Endothelial cell of umbilical vein (primary cell): ENCODE results near the gene PHKG2. TPM values are rescaled to one million over a fixed set of nuclear protein-coding genes. Genes with fewer than 3 reads are reported as not detected.

ENCODE experiments used
- BruUV-seq: library from RNA; stranded (reverse); fragments of 400-500 nt; replicated peaks from 2 replicates; lab custom pipeline; 2021; lab: Mats Ljungman, UMichigan
- CTCF ChIA-PET: fragments of 300-600, 350-600 bp; sonication (Branson Sonifier 250); formaldehyde crosslinking; loops from one replicate; lab custom pipeline; 2021; ENCODE audit warnings: antibody characterized with exemption, inconsistent platforms; lab: Charles Lee
- POLR2A ChIA-PET: fragments of 300-600, 350-600 bp; sonication (Branson Sonifier 250); formaldehyde crosslinking; loops from one replicate; lab custom pipeline; 2021; ENCODE audit warnings: antibody characterized with exemption, inconsistent platforms; lab: Charles Lee
- DNase-seq: peaks from one replicate; pipeline ENCODE4 v3.0.0-alpha.2; 2011; ENCODE audit warnings: low read depth, low spot score
- FAIRE-seq: peaks from 2 replicates; lab custom pipeline; 2011; peaks lifted over from hg19 to GRCh38; lab: Jason Lieb, UNC
- H2AFZ ChIP-seq: 2 replicates; pipeline ENCODE4 v1.6.0; 2012; ENCODE audit warnings: low read depth, low read length, control low read depth, inconsistent platforms
- H3K27ac ChIP-seq: 2 replicates; pipeline ENCODE4 v1.5.1; 2011; ENCODE audit warnings: low read depth, mild to moderate bottlenecking, control low read depth, low read length, moderate library complexity; ENCODE audit not compliant: insufficient read depth
- H3K27me3 ChIP-seq, 2 experiments: 2 replicates each; pipeline versions ENCODE4 v1.6.0 to v1.6.1; 2011; ENCODE audit warnings: low read length in 2 of 2, mixed read lengths in 1 of 2; ENCODE audit not compliant: control insufficient read depth in 2 of 2, insufficient read depth in 2 of 2
- H3K36me3 ChIP-seq, 2 experiments: 2 replicates in 1 of 2; 3 replicates in 1 of 2; pipeline ENCODE4 v1.5.1; 2011; ENCODE audit warnings: low read length in 2 of 2, mild to moderate bottlenecking in 1 of 2, moderate library complexity in 1 of 2; ENCODE audit not compliant: control insufficient read depth in 2 of 2, insufficient read depth in 2 of 2; ENCODE audit errors: extremely low read depth in 1 of 2
- H3K4me1 ChIP-seq: 3 replicates; pipeline ENCODE4 v1.5.1; 2011; ENCODE audit warnings: mild to moderate bottlenecking, low read length; ENCODE audit not compliant: control insufficient read depth, insufficient read depth; ENCODE audit errors: extremely low read depth
- H3K4me2 ChIP-seq: 2 replicates; pipeline ENCODE4 v1.6.1; 2011; ENCODE audit warnings: low read length, control low read depth, mixed read lengths; ENCODE audit not compliant: insufficient read depth
- H3K4me3 ChIP-seq, 3 experiments: fragments of 200-600 bp in 1 of 3; sonication (generic), shearing (Covaris generic) in 1 of 3; replicated peaks in 1 of 3; 2 replicates each; pipeline ENCODE4 v1.5.1; 2011 to 2016; ENCODE audit warnings: control low read depth in 3 of 3, low read length in 3 of 3, mild to moderate bottlenecking in 2 of 3, inconsistent platforms in 1 of 3, low read depth in 1 of 3, moderate library complexity in 1 of 3; ENCODE audit not compliant: insufficient read depth in 1 of 3
- H3K79me2 ChIP-seq: 2 replicates; pipeline ENCODE4 v1.6.0; 2012; ENCODE audit warnings: low read length, inconsistent platforms; ENCODE audit not compliant: control insufficient read depth, insufficient read depth
- H3K9ac ChIP-seq: replicated peaks from 2 replicates; pipeline ENCODE3; 2011; ENCODE audit warnings: low read length, control low read depth; ENCODE audit not compliant: insufficient read depth; ENCODE audit errors: extremely low read depth
- H3K9me1 ChIP-seq: replicated peaks from 3 replicates; pipeline ENCODE4 v1.6.0; 2011; ENCODE audit warnings: mild to moderate bottlenecking, low read length; ENCODE audit not compliant: control insufficient read depth, insufficient read depth; ENCODE audit errors: extremely low read depth
- H3K9me3 ChIP-seq: replicated peaks from 2 replicates; pipeline ENCODE4 v1.5.1; 2012; ENCODE audit warnings: low read length, inconsistent platforms; ENCODE audit not compliant: control insufficient read depth, insufficient read depth
- H4K20me1 ChIP-seq: replicated peaks from 2 replicates; pipeline ENCODE3; 2011; ENCODE audit warnings: mild to moderate bottlenecking, low read length; ENCODE audit not compliant: control insufficient read depth, insufficient read depth; ENCODE audit errors: extremely low read depth
- EZH2 ChIP-seq: IDR thresholded peaks from 2 replicates; pipeline ENCODE4 v1.6.1; 2012; ENCODE audit warnings: borderline replicate concordance, low read depth, mild to moderate bottlenecking, moderate library complexity, low read length, inconsistent platforms; ENCODE audit not compliant: severe bottlenecking
- FOS ChIP-seq: IDR thresholded peaks from 2 replicates; pipeline ENCODE4 v1.6.1; 2011; ENCODE audit warnings: mild to moderate bottlenecking, low read length, moderate library complexity, borderline replicate concordance; ENCODE audit not compliant: insufficient read depth
- GATA2 ChIP-seq: IDR thresholded peaks from 2 replicates; pipeline ENCODE4 v1.7.0; 2011; ENCODE audit warnings: low read depth, mild to moderate bottlenecking, moderate library complexity, mixed read lengths, low read length; ENCODE audit not compliant: insufficient read length, insufficient read depth
- JUN ChIP-seq: IDR thresholded peaks from 2 replicates; pipeline ENCODE4 v1.6.1; 2011; ENCODE audit warnings: borderline replicate concordance, low read depth; ENCODE audit not compliant: insufficient read length, insufficient read depth
- MYC ChIP-seq: IDR thresholded peaks from one replicate; pipeline ENCODE4 v1.6.1; 2011; ENCODE audit warnings: mild to moderate bottlenecking, low read depth, low read length
- POLR2A ChIP-seq: IDR thresholded peaks from 2 replicates; pipeline ENCODE4 v1.6.1; 2012; ENCODE audit warnings: low read depth, mild to moderate bottlenecking, control low read depth, low read length
- POLR2AphosphoS5 ChIP-seq: IDR thresholded peaks from 2 replicates; pipeline ENCODE4 v1.6.1; 2012; ENCODE audit warnings: low read depth, mild to moderate bottlenecking, control low read depth, low read length, moderate library complexity; ENCODE audit not compliant: insufficient read depth
- dilution Hi-C: fragments of 300-500 bp; cut with MboI; formaldehyde crosslinking; loops from one replicate; pipeline ENCODE4 v1.15.0; 2019; ENCODE audit warnings: low sequenced_read_pairs; ENCODE audit not compliant: extremely low pct_ligation_motif_present
- intact Hi-C: fragments of 100-400 bp; cut with micrococcal nuclease; formaldehyde crosslinking; loops from one replicate; pipeline ENCODE4 v1.10.0; 2022
- polyA plus RNA-seq, 4 experiments: library from polyadenylated mRNA; depleted of rRNA in 3 of 4; stranded (reverse) in 3 of 4; unstranded in 1 of 4; fragments of >200 nt; gene quantifications; 2 replicates each; pipeline versions ENCODE4 v1.2.1 to v1.2.3, GENCODE V29; 2011 to 2012; ENCODE audit warnings: missing spikeins in 1 of 4
- total RNA-seq: library from RNA; stranded (reverse); gene quantifications from 2 replicates; pipeline ENCODE4 v1.2.3, GENCODE V29; 2021
- TF ChIP-seq, protein P1 (sequence below): IDR thresholded peaks from 2 replicates; pipeline ENCODE4 v1.6.1; 2011; ENCODE audit not compliant: insufficient read depth, insufficient read length
- TF ChIP-seq, protein P2 (sequence below), 2 donors: IDR thresholded peaks; 1 replicate in 1 of 2; 2 replicates in 1 of 2; pipeline ENCODE4 v1.5.1; 2011; ENCODE audit warnings: low read length in 2 of 2, mild to moderate bottlenecking in 2 of 2, moderate library complexity in 2 of 2, control low read depth in 1 of 2, inconsistent platforms in 1 of 2, low read depth in 1 of 2; ENCODE audit not compliant: insufficient read depth in 1 of 2; ENCODE audit errors: extremely low read depth in 1 of 2

PHKG2 gene
- total and polyA plus RNA-seq, 2 donors (not counting 3 experiments of a cell fraction or from before 2014, with no cell fraction given) = 33.0 to 48.8 TPM

DNA sequence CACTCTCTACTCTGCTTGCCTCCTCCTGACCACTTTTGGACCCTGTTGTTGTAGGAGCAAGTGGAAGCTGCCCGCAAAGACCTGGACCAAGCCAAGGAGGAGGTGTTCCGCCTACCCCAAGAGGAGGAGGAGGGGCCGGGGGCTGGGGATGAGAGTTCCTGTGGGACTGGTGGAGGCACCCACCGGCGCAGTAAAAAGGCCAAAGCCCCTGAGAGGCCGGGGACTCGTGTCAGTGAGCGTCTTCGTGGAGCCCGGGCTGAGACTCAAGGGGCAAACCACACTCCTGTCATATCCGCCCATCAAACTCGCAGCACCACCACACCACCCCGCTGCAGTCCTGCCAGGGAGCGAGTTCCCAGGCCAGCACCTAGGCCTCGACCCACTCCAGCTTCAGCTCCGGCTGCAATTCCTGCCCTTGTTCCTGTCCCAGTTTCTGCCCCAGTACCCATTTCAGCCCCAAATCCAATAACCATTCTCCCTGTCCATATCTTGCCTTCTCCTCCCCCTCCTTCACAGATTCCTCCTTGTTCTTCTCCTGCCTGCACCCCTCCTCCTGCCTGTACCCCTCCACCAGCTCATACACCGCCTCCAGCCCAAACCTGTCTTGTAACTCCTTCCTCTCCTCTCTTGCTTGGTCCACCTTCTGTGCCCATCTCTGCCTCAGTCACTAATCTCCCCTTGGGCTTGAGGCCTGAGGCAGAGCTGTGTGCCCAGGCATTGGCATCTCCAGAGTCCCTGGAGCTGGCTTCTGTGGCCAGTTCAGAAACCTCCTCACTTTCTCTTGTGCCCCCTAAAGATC is 11.0 kb upstream of the PHKG2 start:
- DNase-seq (no peak), FAIRE-seq (no peak)
- peaks cover 20% of the 10 kb centered on the region for H3K4me1 ChIP-seq
- no peak overlapping the region for H3K4me3 ChIP-seq
- H2AFZ ChIP-seq = no peak overlapping the region
- ChIA-PET CTCF (interaction anchor here (0.8 kb wide), 1 partner anchor 11 kb away, joined by 3 read pairs; the partner anchor contains the start of gene PHKG2), POLR2A (no interaction called here)
- no peaks in the 10 kb centered on the region for H4K20me1 ChIP-seq
- H3K27me3 ChIP-seq = no peaks in the 10 kb centered on the region
- peaks cover 22 to 53% of the 10 kb centered on the region in 2 experiments for H3K36me3 ChIP-seq
- H3K79me2 ChIP-seq = no peaks in the 10 kb centered on the region
- no peak overlapping the region for H3K27ac ChIP-seq
- dilution Hi-C loops = no loop called here
- intact Hi-C loops = no loop called here
- BruUV-seq = no TSS peak
- H3K9me3 ChIP-seq = no peaks in the 10 kb centered on the region
- TF ChIP-seq FOS (no peak), MYC (no peak), EZH2 (no peak), POLR2A (no peak), GATA2 (no peak), POLR2AphosphoS5 (no peak), JUN (no peak)
- TF ChIP-seq, protein P1, sequence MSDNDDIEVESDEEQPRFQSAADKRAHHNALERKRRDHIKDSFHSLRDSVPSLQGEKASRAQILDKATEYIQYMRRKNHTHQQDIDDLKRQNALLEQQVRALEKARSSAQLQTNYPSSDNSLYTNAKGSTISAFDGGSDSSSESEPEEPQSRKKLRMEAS = no peak
- TF ChIP-seq, protein P2, sequence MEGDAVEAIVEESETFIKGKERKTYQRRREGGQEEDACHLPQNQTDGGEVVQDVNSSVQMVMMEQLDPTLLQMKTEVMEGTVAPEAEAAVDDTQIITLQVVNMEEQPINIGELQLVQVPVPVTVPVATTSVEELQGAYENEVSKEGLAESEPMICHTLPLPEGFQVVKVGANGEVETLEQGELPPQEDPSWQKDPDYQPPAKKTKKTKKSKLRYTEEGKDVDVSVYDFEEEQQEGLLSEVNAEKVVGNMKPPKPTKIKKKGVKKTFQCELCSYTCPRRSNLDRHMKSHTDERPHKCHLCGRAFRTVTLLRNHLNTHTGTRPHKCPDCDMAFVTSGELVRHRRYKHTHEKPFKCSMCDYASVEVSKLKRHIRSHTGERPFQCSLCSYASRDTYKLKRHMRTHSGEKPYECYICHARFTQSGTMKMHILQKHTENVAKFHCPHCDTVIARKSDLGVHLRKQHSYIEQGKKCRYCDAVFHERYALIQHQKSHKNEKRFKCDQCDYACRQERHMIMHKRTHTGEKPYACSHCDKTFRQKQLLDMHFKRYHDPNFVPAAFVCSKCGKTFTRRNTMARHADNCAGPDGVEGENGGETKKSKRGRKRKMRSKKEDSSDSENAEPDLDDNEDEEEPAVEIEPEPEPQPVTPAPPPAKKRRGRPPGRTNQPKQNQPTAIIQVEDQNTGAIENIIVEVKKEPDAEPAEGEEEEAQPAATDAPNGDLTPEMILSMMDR (IDR thresholded peaks at IDR 0.05; ENCODE audit: extremely low read depth in 1 of 2, insufficient read depth in 1 of 2, low read depth in 1 of 2, low read length in 2 of 2) = no peak
- H3K9ac ChIP-seq = no peak overlapping the region
- no peaks in the 10 kb centered on the region for H3K9me1 ChIP-seq
- no peak overlapping the region for H3K4me2 ChIP-seq
